ENCODE results near the gene CCDC85B.

DNA sequence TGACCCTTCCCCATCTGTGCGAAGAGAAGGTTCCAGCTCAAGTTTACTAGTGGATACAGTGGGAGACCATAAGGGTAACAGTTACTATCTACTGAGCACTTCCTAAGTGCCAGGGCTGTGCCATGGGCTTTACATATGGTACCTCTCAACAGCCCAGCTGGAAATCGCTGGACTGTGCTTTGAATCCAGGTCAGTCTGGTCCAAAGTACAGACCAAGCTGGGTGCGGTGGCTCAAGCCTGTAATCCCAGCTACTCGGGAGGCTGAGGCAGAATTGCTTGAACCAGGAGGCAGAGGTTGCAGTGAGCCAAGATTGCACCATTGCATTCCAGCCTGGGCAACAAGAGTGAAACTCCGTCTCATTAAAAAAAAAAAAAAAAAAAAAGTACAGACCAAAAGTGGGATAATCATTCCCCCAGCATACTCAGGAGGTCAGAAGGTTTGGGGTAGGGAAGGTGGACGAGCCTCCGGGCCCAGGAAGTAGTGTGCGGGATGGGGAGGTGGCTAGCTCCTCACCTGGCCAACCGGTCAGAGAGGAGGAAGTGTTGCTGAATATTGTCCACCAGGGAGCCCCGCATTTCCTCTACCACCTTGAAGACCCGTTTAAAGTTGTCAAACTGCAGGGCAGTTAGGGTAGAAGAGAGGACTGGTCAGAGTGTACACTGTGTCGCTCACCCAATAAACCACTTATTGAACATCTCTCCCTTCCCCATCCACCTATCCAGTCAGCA lies 4.5 kb upstream of the CCDC85B start:
- TF ChIP-seq, protein P1, sequence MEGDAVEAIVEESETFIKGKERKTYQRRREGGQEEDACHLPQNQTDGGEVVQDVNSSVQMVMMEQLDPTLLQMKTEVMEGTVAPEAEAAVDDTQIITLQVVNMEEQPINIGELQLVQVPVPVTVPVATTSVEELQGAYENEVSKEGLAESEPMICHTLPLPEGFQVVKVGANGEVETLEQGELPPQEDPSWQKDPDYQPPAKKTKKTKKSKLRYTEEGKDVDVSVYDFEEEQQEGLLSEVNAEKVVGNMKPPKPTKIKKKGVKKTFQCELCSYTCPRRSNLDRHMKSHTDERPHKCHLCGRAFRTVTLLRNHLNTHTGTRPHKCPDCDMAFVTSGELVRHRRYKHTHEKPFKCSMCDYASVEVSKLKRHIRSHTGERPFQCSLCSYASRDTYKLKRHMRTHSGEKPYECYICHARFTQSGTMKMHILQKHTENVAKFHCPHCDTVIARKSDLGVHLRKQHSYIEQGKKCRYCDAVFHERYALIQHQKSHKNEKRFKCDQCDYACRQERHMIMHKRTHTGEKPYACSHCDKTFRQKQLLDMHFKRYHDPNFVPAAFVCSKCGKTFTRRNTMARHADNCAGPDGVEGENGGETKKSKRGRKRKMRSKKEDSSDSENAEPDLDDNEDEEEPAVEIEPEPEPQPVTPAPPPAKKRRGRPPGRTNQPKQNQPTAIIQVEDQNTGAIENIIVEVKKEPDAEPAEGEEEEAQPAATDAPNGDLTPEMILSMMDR (IDR thresholded peaks at IDR 0.05; ENCODE audit: borderline replicate concordance, extremely low read depth, low read length, poor library complexity, severe bottlenecking), result no peak
- no peak for TF ChIP-seq EZH2 (IDR thresholded peaks at IDR 0.05; ENCODE audit: borderline replicate concordance, low read depth, low read length, severe bottlenecking)
